DOHH2 (cell line): ENCODE data around the gene WWP2.
A peak's percentile ranks its signal among the peaks of the same experiment; 100 is the strongest.

Experiments used
- H3F3A ChIP-seq: fragments of 200-600 bp; sonication (generic), shearing (Covaris generic); 2 replicates; pipeline ENCODE4 v1.6.0; 2016; ENCODE audit warnings: antibody characterized with exemption, mild to moderate bottlenecking; ENCODE audit not compliant: control insufficient read depth, insufficient read depth
- H3K27ac ChIP-seq: fragments of 200-600 bp; sonication (generic); 2 replicates; pipeline ENCODE4 v1.5.1; 2014; ENCODE audit warnings: low read depth, mild to moderate bottlenecking, low read length, moderate library complexity
- H3K27me3 ChIP-seq: fragments of 200-600 bp; sonication (generic); 2 replicates; pipeline ENCODE4 v1.6.1; 2014; ENCODE audit warnings: mild to moderate bottlenecking, low read length, mixed read lengths; ENCODE audit not compliant: control insufficient read depth
- H3K36me3 ChIP-seq: fragments of 200-600 bp; sonication (generic); 2 replicates; pipeline ENCODE4 v1.6.1; 2014; ENCODE audit warnings: mild to moderate bottlenecking, low read length, moderate library complexity, mixed read lengths; ENCODE audit not compliant: control insufficient read depth
- H3K4me1 ChIP-seq: fragments of 200-600 bp; sonication (generic); 2 replicates; pipeline ENCODE4 v1.6.1; 2014; ENCODE audit warnings: mild to moderate bottlenecking, low read length, mixed read lengths; ENCODE audit not compliant: control insufficient read depth
- H3K4me2 ChIP-seq: fragments of 200-600 bp; sonication (generic); 2 replicates; pipeline ENCODE4 v1.6.0; 2014; ENCODE audit warnings: mild to moderate bottlenecking, low read length, moderate library complexity
- H3K4me3 ChIP-seq: fragments of 200-600 bp; sonication (generic); 2 replicates; pipeline ENCODE4 v1.5.1; 2014; ENCODE audit warnings: mild to moderate bottlenecking, low read length, mixed read lengths
- H3K79me2 ChIP-seq: fragments of 200-600 bp; sonication (generic); 2 replicates; pipeline ENCODE4 v1.6.1; 2014; ENCODE audit warnings: mild to moderate bottlenecking, low read length, mixed read lengths; ENCODE audit not compliant: control insufficient read depth
- H3K9me2 ChIP-seq: fragments of 200-600 bp; sonication (generic); replicated peaks from 2 replicates; pipeline ENCODE4 v1.6.1; 2014; ENCODE audit warnings: mild to moderate bottlenecking, low read length, mixed read lengths; ENCODE audit not compliant: control insufficient read depth
- H3K9me3 ChIP-seq: fragments of 200-600 bp; sonication (generic); 2 replicates; pipeline ENCODE4 v1.6.1; 2014; ENCODE audit warnings: antibody characterized with exemption, low read length, mixed read lengths; ENCODE audit not compliant: control insufficient read depth, insufficient read depth
- H4K20me1 ChIP-seq: fragments of 200-600 bp; sonication (generic); 2 replicates; pipeline ENCODE4 v1.6.0; 2014; ENCODE audit warnings: low read depth, mild to moderate bottlenecking, antibody characterized with exemption, low read length, moderate library complexity; ENCODE audit not compliant: control insufficient read depth, insufficient read depth
- CTCF ChIP-seq: fragments of 200-600 bp; sonication (generic); IDR thresholded peaks from one replicate; pipeline ENCODE4 v1.5.1; 2014; ENCODE audit warnings: antibody characterized with exemption, mild to moderate bottlenecking, low read depth, low read length; ENCODE audit not compliant: poor library complexity, severe bottlenecking
- EZH2phosphoT487 ChIP-seq: fragments of 200-600 bp; sonication (generic); IDR thresholded peaks from 2 replicates; pipeline ENCODE4 v1.6.1; 2017; ENCODE audit warnings: borderline replicate concordance, mild to moderate bottlenecking, antibody characterized with exemption, low read length, moderate library complexity, mixed read lengths

The WWP2 gene

GRCh38 chr16:69769404-69769803, 7.3 kb downstream of the WWP2 start:
- H3K36me3 ChIP-seq: peaks cover 2% of the 10 kb centered on the region; the same call in 1 of the 2 replicates
- H4K20me1 ChIP-seq: no peaks in the 10 kb centered on the region
- TF ChIP-seq CTCF (no peak), EZH2phosphoT487 (no peak)
- H3K4me2 ChIP-seq: no peak overlapping the region
- no peaks in the 10 kb centered on the region for H3K27me3 ChIP-seq
- H3K79me2 ChIP-seq: peaks cover 96% of the 10 kb centered on the region
- no peaks in the 10 kb centered on the region for H3K9me2 ChIP-seq
- H3K4me1 ChIP-seq: peaks cover 35% of the 10 kb centered on the region
- H3F3A ChIP-seq: no peaks in the 10 kb centered on the region; the same call in none of the 2 replicates
- no peak overlapping the region for H3K27ac ChIP-seq
- no peak overlapping the region for H3K4me3 ChIP-seq
- no peaks in the 10 kb centered on the region for H3K9me3 ChIP-seq

- Histone ChIP-seq H3K4me2 (no peak overlapping the region), H3K27me3 (no peaks in the 10 kb centered on the region), H3K4me1 (peaks cover 37% of the 10 kb centered on the region), H3F3A (no peaks in the 10 kb centered on the region; the same call in 1 of the 2 replicates), H3K79me2 (peaks cover 94% of the 10 kb centered on the region), H3K36me3 (peaks cover 17% of the 10 kb centered on the region), H3K27ac (no peak overlapping the region), H3K9me2 (no peaks in the 10 kb centered on the region), H4K20me1 (no peaks in the 10 kb centered on the region), H3K9me3 (0 out of 2 replicates have a peak, but pooled peaks cover 7% of the 10 kb centered on the region), H3K4me3 (no peak overlapping the region)
- TF ChIP-seq EZH2phosphoT487 (no peak), CTCF (no peak)
Observed at GRCh38 chr16:69771651-69771967, 9.5 kb downstream of the WWP2 start.

GRCh38 chr16:69773260-69773947, 11.3 kb downstream of the WWP2 start:
- Histone ChIP-seq H3F3A (no peaks in the 10 kb centered on the region), H3K4me1 (peaks cover 37% of the 10 kb centered on the region), H3K79me2 (peaks cover 82% of the 10 kb centered on the region), H3K9me3 (0 out of 2 replicates have a peak, but pooled peaks cover 7% of the 10 kb centered on the region), H3K27ac (no peak overlapping the region), H3K36me3 (peaks cover 17% of the 10 kb centered on the region), H3K9me2 (no peaks in the 10 kb centered on the region), H3K4me2 (peak overlapping the region; percentile 57), H3K4me3 (peak overlapping the region; percentile 42), H4K20me1 (no peaks in the 10 kb centered on the region), H3K27me3 (no peaks in the 10 kb centered on the region)
- no peak for TF ChIP-seq CTCF
- no peak for TF ChIP-seq EZH2phosphoT487
